ENCODE results near the gene TIAL1. TPM values are rescaled to one million over a fixed set of nuclear protein-coding genes. Genes with fewer than 3 reads are reported as not detected.

Gene TIAL1
- total RNA-seq, 1 experiment from 2014 or later = 220 TPM

DNA sequence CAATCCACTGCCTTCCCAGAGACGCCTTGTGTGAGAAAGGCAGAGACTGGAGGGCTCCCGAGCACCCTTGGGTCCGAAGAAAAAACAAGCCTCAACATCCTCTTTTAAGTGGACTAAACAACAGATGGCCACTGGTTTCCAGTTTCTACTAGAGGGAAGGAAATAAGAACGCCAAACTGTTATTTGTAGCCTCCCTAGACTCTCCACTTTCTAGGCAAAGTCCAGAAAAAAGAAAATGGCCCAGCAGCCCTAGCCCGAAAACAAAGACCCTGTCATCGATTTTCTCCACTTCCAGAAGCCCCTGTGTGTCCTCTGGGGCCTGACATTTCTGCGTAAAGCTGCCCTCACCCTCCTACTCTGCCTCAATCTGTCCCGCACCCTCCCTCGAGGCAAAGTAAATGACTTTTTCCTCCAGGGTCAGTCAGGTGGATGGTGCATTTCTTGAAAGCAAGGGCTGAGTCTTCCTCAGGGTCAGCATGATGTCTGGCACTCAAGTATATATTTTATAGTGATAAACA is 60.2 kb downstream of the TIAL1 start:
- Histone ChIP-seq H3K27ac (ENCODE audit: low read depth, low read length) (no peak overlapping the region), H3K79me2 (ENCODE audit: insufficient read depth, low read length) (peaks cover 89% of the 10 kb centered on the region), H3K36me3 (ENCODE audit: control insufficient read depth in 1 of 2, insufficient read depth in 2 of 2, low read length in 2 of 2) (peaks cover 0 to 4% of the 10 kb centered on the region in 2 experiments; a peak in 1 of 4 replicates), H3K27me3 (ENCODE audit: insufficient read depth, low read length) (no peaks in the 10 kb centered on the region), H3K9me3 (ENCODE audit: control insufficient read depth in 1 of 2, insufficient read depth in 1 of 2, low read depth in 1 of 2, low read length in 2 of 2) (no peaks in the 10 kb centered on the region), H3K4me3 (replicated peaks in 1 of 2; ENCODE audit: low read depth in 1 of 2, low read length in 2 of 2) (no peak overlapping the region), H2AFZ (ENCODE audit: low read depth, low read length, poor library complexity, severe bottlenecking) (no peak overlapping the region), H3K9ac (ENCODE audit: low read length) (no peak overlapping the region), H3K4me2 (ENCODE audit: low read length) (no peak overlapping the region), H3K4me1 (ENCODE audit: control insufficient read depth in 1 of 2, insufficient read depth in 2 of 2, low read length in 2 of 2) (peaks cover 13 to 22% of the 10 kb centered on the region in 2 experiments), H3K9me2 (ENCODE audit: insufficient read depth) (no peaks in the 10 kb centered on the region), H4K20me1 (ENCODE audit: insufficient read depth) (no peaks in the 10 kb centered on the region)
- POLR2A ChIA-PET = no interaction called here
- BruUV-seq (replicated peaks) = no TSS peak
- RAD21 ChIA-PET (ENCODE audit: low non-redundant PET in 1 of 2, low total read pairs in 2 of 2, uncharacterized antibody in 2 of 2, unreplicated experiment in 2 of 2) = no interaction called here
- CTCF ChIA-PET = no interaction called here
- DNase-seq (ENCODE audit: low read depth, low spot score) (no peak), ATAC-seq (no peak)
- TF ChIP-seq, protein P1, sequence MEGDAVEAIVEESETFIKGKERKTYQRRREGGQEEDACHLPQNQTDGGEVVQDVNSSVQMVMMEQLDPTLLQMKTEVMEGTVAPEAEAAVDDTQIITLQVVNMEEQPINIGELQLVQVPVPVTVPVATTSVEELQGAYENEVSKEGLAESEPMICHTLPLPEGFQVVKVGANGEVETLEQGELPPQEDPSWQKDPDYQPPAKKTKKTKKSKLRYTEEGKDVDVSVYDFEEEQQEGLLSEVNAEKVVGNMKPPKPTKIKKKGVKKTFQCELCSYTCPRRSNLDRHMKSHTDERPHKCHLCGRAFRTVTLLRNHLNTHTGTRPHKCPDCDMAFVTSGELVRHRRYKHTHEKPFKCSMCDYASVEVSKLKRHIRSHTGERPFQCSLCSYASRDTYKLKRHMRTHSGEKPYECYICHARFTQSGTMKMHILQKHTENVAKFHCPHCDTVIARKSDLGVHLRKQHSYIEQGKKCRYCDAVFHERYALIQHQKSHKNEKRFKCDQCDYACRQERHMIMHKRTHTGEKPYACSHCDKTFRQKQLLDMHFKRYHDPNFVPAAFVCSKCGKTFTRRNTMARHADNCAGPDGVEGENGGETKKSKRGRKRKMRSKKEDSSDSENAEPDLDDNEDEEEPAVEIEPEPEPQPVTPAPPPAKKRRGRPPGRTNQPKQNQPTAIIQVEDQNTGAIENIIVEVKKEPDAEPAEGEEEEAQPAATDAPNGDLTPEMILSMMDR (IDR thresholded peaks at IDR 0.05 in 2 of 3, conservative IDR thresholded peaks at IDR 0.05 in 1 of 3; ENCODE audit: borderline replicate concordance in 1 of 3, insufficient read depth in 1 of 3, low read depth in 2 of 3, low read length in 2 of 3) = no peak
- TF ChIP-seq CBX3 (IDR thresholded peaks at IDR 0.05; ENCODE audit: low read depth) (no peak), RAD21 (IDR thresholded peaks at IDR 0.05; ENCODE audit: low read depth) (no peak), ZNF274 (IDR thresholded peaks at IDR 0.05; ENCODE audit: low read depth, low read length) (no peak), EZH2phosphoT487 (IDR thresholded peaks at IDR 0.05; ENCODE audit: borderline replicate concordance) (no peak), SP1 (IDR thresholded peaks at IDR 0.05; ENCODE audit: low read depth) (no peak), EZH2 (IDR thresholded peaks at IDR 0.05) (no peak), SIN3A (IDR thresholded peaks at IDR 0.05; ENCODE audit: low read depth) (no peak), POLR2AphosphoS5 (IDR thresholded peaks at IDR 0.05; ENCODE audit: low read depth, low read length) (no peak), SRF (IDR thresholded peaks at IDR 0.05; ENCODE audit: low read depth) (no peak), TCF7L2 (IDR thresholded peaks at IDR 0.05; ENCODE audit: borderline replicate concordance, extremely low read depth, insufficient read depth, insufficient read length) (no peak), FOSL1 (IDR thresholded peaks at IDR 0.05; ENCODE audit: low read depth) (no peak), POLR2A (IDR thresholded peaks at IDR 0.05; ENCODE audit: borderline replicate concordance, extremely low read depth, insufficient read depth, insufficient read length) (no peak), CEBPB (IDR thresholded peaks at IDR 0.05; ENCODE audit: low read depth) (no peak), YY1 (IDR thresholded peaks at IDR 0.05; ENCODE audit: extremely low read depth, insufficient replicate concordance, low read depth, low read length) (no peak)
- TF ChIP-seq, protein P2, sequence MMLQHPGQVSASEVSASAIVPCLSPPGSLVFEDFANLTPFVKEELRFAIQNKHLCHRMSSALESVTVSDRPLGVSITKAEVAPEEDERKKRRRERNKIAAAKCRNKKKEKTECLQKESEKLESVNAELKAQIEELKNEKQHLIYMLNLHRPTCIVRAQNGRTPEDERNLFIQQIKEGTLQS (IDR thresholded peaks at IDR 0.05) = no peak
- TF ChIP-seq, protein P3, sequence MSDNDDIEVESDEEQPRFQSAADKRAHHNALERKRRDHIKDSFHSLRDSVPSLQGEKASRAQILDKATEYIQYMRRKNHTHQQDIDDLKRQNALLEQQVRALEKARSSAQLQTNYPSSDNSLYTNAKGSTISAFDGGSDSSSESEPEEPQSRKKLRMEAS (IDR thresholded peaks at IDR 0.05) = no peak
- intact Hi-C loops (cut with micrococcal nuclease) = no loop called here
